HEK293T (cell line): Measurements from ENCODE around the gene NOS1.

Experiments used
- CTCF ChIA-PET: fragments of 350-600 bp; formaldehyde crosslinking; extraction: SDS; loops from one replicate; lab custom pipeline; 2021; ENCODE audit warnings: antibody characterized with exemption, inconsistent platforms; lab: Yijun Ruan, JAX
- POLR2A ChIA-PET: fragments of 350-600 bp; formaldehyde crosslinking; extraction: SDS; loops from one replicate; lab custom pipeline; 2020; ENCODE audit warnings: antibody characterized with exemption, inconsistent platforms; lab: Yijun Ruan, JAX
- DNase-seq: peaks from one replicate; pipeline ENCODE4 v3.0.0; 2012; ENCODE audit warnings: mixed read lengths; ENCODE audit errors: extremely low spot score
- ARNT ChIP-seq: fragments of 450-650 bp; IDR thresholded peaks from 2 replicates; pipeline ENCODE4 v1.6.1; 2017; ENCODE audit warnings: mild to moderate bottlenecking
- BHLHE40 ChIP-seq: fragments of 450-650 bp; IDR thresholded peaks from 2 replicates; pipeline ENCODE4 v1.6.1; 2016; ENCODE audit warnings: mild to moderate bottlenecking, moderate library complexity, borderline replicate concordance
- CTBP1 ChIP-seq: fragments of 450-650 bp; IDR thresholded peaks from 2 replicates; pipeline ENCODE4 v1.6.1; 2016; ENCODE audit warnings: borderline replicate concordance
- ELF4 ChIP-seq: fragments of 450-650 bp; IDR thresholded peaks from 2 replicates; pipeline ENCODE4 v1.6.1; 2017; ENCODE audit warnings: antibody characterized with exemption
- FOXA1 ChIP-seq: fragments of 450-650 bp; IDR thresholded peaks from 2 replicates; pipeline ENCODE4 v1.6.1; 2016; ENCODE audit warnings: mild to moderate bottlenecking
- FOXK2 ChIP-seq: fragments of 450-650 bp; IDR thresholded peaks from 2 replicates; pipeline ENCODE4 v1.6.1; 2016; ENCODE audit warnings: mild to moderate bottlenecking
- FOXM1 ChIP-seq: fragments of 450-650 bp; IDR thresholded peaks from 2 replicates; pipeline ENCODE4 v1.6.1; 2017; ENCODE audit warnings: mild to moderate bottlenecking, borderline replicate concordance
- HDGF ChIP-seq: fragments of 450-650 bp; IDR thresholded peaks from 2 replicates; pipeline ENCODE4 v1.6.1; 2017; ENCODE audit warnings: antibody characterized with exemption, borderline replicate concordance
- L3MBTL2 ChIP-seq: fragments of 450-650 bp; conservative IDR thresholded peaks from 2 replicates; pipeline ENCODE4 v1.6.1; 2016; ENCODE audit warnings: mild to moderate bottlenecking
- LEF1 ChIP-seq: fragments of 450-650 bp; IDR thresholded peaks from 2 replicates; pipeline ENCODE4 v1.6.1; 2017; ENCODE audit warnings: mild to moderate bottlenecking, borderline replicate concordance
- NFRKB ChIP-seq: fragments of 450-650 bp; IDR thresholded peaks from 2 replicates; pipeline ENCODE4 v1.6.1; 2016; ENCODE audit warnings: mild to moderate bottlenecking, moderate library complexity
- SP1 ChIP-seq: fragments of 450-650 bp; IDR thresholded peaks from 2 replicates; pipeline ENCODE4 v1.6.1; 2017
- SUZ12 ChIP-seq: fragments of 450-650 bp; IDR thresholded peaks from 2 replicates; pipeline ENCODE4 v1.6.1; 2016; ENCODE audit warnings: mild to moderate bottlenecking
- TARDBP ChIP-seq: fragments of 450-650 bp; IDR thresholded peaks from 2 replicates; pipeline ENCODE4 v1.6.1; 2016
- ZNF384 ChIP-seq: fragments of 450-650 bp; IDR thresholded peaks from 2 replicates; pipeline ENCODE4 v1.6.1; 2016
- TF ChIP-seq, protein P1 (sequence below): fragments of 450-650 bp; IDR thresholded peaks from 2 replicates; pipeline ENCODE4 v1.6.1; 2016

Gene NOS1

DNA sequence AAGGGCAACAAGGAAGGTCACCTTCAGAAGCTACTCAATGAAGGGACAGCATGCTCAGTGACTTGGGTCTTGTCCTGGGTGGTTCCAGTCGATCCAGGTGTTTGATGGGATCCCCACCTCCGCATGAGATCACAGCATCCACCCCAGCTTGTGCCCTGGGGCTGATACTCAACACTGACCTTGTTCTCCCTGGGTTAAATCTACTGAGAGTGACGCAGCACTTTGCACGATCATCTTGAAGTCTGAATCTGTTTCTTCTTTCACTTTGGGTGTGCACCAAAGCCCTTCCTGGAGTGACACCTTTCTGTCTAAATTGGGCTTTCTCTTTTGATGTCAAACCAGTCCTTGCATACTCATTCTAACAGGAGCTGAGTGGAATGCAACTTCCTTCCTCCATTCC lies 13.8 kb downstream of the NOS1 start:
- ChIA-PET CTCF (interaction anchor here (0.6 kb wide), 1 partner anchor 490 kb away, joined by 3 read pairs; no protein-coding TSS in a partner anchor), POLR2A (no interaction called here)
- no peak for DNase-seq
- TF ChIP-seq FOXK2 (no peak), ARNT (no peak), TARDBP (no peak)

DNA sequence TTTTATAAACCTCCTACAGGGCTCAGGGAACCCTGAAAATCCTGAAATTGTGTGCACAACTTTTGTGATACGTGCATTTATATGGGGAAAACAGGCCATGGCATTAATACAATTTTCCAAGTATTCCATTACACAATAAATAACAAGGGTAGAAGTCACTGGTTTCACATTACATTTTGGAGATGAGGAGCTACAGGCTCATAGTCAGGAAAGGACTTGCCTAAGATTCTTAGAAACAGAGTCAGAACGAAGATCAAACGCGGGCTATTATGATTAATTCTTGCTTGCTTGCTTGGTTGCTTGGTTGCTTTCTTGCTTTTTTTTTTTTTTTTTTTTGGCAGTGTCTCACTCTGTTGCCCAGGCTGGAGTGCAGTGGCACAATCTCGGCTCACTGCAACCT lies 16.7 kb downstream of the NOS1 start:
- DNase-seq = no peak
- TF ChIP-seq BHLHE40 = no peak
- TF ChIP-seq ELF4 = no peak
- TF ChIP-seq SUZ12 = no peak
- TF ChIP-seq ZNF384 = no peak
- TF ChIP-seq FOXM1 = no peak
- TF ChIP-seq TARDBP = no peak
- TF ChIP-seq NFRKB = no peak
- TF ChIP-seq FOXA1 = no peak
- TF ChIP-seq SP1 = no peak
- no peak for TF ChIP-seq LEF1
- no peak for TF ChIP-seq HDGF
- TF ChIP-seq ARNT = no peak
- TF ChIP-seq L3MBTL2 = no peak
- no peak for TF ChIP-seq CTBP1
- TF ChIP-seq, protein P1, sequence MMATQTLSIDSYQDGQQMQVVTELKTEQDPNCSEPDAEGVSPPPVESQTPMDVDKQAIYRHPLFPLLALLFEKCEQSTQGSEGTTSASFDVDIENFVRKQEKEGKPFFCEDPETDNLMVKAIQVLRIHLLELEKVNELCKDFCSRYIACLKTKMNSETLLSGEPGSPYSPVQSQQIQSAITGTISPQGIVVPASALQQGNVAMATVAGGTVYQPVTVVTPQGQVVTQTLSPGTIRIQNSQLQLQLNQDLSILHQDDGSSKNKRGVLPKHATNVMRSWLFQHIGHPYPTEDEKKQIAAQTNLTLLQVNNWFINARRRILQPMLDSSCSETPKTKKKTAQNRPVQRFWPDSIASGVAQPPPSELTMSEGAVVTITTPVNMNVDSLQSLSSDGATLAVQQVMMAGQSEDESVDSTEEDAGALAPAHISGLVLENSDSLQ = no peak
- ChIA-PET POLR2A (no interaction called here), CTCF (interaction anchor here (0.7 kb wide), 1 partner anchor 16 kb away, joined by 5 read pairs; no protein-coding TSS in a partner anchor)

DNA sequence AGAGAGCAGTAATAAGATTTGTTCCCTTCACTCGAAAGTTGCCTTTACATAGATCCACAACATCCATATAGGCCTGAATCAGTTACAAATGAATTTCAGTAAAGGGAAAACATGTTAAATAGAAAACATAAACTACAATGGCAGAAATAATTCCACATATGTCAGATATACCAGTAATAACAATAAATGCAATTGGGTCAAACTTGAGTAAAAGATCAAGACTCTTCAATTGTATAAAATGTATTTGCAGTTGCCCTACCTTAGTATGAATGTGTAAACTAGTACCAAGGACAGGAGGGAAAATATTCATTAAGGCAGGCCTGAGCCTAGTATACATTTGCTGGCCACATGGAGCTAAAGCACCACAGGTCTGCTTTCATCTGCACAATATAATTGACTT lies 17.6 kb downstream of the NOS1 start:
- no peak for DNase-seq
- POLR2A ChIA-PET = no interaction called here
- no peak for TF ChIP-seq TARDBP
- TF ChIP-seq ZNF384 = no peak
- TF ChIP-seq SUZ12 = no peak
- no peak for TF ChIP-seq SP1
- TF ChIP-seq FOXK2 = no peak
- no peak for TF ChIP-seq HDGF
- no peak for TF ChIP-seq LEF1
- no peak for TF ChIP-seq FOXA1
- TF ChIP-seq NFRKB = no peak
- TF ChIP-seq L3MBTL2 = no peak
- TF ChIP-seq BHLHE40 = no peak
- TF ChIP-seq, protein P1 = no peak
- no peak for TF ChIP-seq ELF4
- TF ChIP-seq CTBP1 = no peak
- CTCF ChIA-PET = no interaction called here

DNA sequence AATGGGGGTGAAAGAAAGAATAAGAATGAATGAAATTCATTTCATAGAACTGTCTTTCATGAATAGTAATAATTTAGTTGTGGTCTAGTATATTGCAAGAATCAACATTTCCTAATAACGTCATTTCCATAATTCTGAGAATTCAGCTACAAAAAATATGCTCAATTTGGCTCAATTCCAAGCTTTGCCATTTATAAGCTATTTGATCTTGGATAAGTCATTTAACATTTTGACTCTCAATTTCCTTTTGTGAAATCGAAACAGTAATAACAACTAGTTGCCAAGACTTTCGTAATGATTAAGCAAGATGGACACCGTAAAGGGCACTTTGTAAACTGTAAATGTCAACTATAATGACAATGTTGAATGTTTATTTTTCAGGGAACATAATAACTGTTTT lies 18.1 kb downstream of the NOS1 start:
- POLR2A ChIA-PET = no interaction called here
- CTCF ChIA-PET = no interaction called here
- no peak for DNase-seq
- TF ChIP-seq CTBP1 (no peak), LEF1 (no peak), FOXM1 (no peak), L3MBTL2 (no peak), FOXK2 (no peak), HDGF (no peak), SUZ12 (no peak)
- TF ChIP-seq, protein P1 = no peak

DNA sequence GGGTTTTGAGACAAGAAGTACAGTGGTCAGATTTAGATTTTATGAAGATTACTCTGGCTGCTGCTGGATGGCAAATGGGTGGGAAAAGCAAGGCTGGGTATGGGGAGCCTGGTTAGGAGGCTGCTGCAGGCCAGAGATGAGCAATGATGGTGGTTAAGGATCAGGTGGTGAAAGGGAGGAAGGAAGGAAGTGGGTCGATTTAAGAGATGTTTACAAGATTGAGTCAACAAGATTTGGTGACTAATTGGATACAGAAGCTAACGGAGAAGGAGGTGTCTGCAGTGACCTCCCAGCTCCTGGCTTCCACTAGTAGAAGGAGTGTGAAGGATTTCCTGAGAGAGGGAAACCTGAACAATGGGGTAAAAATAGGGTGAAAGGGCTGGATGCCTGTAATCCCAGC lies 18.7 kb downstream of the NOS1 start:
- no peak for TF ChIP-seq FOXK2
- no peak for TF ChIP-seq L3MBTL2
- TF ChIP-seq NFRKB = no peak
- no peak for TF ChIP-seq CTBP1
- TF ChIP-seq SP1 = no peak
- no peak for TF ChIP-seq HDGF
- TF ChIP-seq FOXM1 = no peak
- TF ChIP-seq, protein P1 = no peak
- TF ChIP-seq ARNT = no peak
- no peak for TF ChIP-seq BHLHE40
- TF ChIP-seq TARDBP = no peak
- TF ChIP-seq LEF1 = no peak
- TF ChIP-seq SUZ12 = no peak
- no peak for TF ChIP-seq ELF4
- TF ChIP-seq ZNF384 = no peak
- ChIA-PET CTCF (no interaction called here), POLR2A (no interaction called here)
- no peak for DNase-seq

DNA sequence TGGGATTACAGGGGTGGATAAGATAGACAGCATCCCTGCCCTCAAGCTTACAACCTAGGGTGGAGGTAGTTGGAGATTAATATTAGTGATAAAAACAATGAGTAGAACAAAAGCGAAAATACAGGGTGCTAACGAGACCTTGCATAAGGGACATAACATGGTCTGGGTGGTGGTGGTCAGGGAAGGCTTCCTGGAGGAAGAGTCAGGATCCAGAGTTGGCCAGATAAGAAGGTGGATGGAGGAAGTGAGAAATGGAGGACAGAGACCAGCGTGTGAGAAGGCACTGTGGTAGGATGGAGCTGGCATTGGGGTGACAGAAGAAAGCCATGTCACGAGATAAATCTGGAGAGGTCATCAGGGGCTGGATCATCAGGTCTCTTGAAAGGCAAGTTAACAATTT lies 19.2 kb downstream of the NOS1 start:
- ChIA-PET CTCF (no interaction called here), POLR2A (no interaction called here)
- no peak for DNase-seq
- TF ChIP-seq ZNF384 = no peak
- TF ChIP-seq TARDBP = no peak
- no peak for TF ChIP-seq HDGF
- TF ChIP-seq, protein P1 = no peak
- TF ChIP-seq NFRKB = no peak
